ENCODE results near the gene OSBP2.

OSBP2 gene

DNA sequence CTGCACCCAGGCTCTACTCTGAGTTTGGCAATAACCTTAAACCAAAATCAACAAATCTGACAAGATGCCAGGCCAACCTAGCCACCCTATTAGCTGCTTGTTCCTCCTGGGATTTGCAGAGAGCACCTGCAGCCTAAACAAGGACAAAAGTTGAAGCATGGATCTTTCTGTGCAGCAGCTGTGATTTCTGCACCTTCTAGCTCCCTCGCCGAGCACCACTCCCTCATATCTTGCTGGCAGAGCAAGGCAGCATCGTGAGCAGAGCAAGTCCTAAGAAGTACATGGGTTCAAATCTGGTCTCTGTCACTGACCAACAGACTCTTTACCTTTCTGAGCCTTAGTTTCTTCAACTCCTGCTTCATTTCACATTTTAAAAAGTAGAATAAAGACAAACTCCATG, 235.6 kb downstream of the OSBP2 start:
- Histone ChIP-seq H3K36me3 (ENCODE audit: insufficient read depth, low read depth, low read length) (peaks cover 99% of the 10 kb centered on the region), H3K9me3 (ENCODE audit: insufficient read depth, low read depth, low read length) (no peaks in the 10 kb centered on the region), H3K27ac (ENCODE audit: low read length) (no peak overlapping the region), H3K4me1 (ENCODE audit: insufficient read depth, low read length) (no peaks in the 10 kb centered on the region), H3K9ac (ENCODE audit: low read depth, low read length) (no peak overlapping the region), H3K27me3 (ENCODE audit: insufficient read depth, low read length) (no peaks in the 10 kb centered on the region), H3K4me3 (ENCODE audit: low read length) (no peak overlapping the region)

DNA sequence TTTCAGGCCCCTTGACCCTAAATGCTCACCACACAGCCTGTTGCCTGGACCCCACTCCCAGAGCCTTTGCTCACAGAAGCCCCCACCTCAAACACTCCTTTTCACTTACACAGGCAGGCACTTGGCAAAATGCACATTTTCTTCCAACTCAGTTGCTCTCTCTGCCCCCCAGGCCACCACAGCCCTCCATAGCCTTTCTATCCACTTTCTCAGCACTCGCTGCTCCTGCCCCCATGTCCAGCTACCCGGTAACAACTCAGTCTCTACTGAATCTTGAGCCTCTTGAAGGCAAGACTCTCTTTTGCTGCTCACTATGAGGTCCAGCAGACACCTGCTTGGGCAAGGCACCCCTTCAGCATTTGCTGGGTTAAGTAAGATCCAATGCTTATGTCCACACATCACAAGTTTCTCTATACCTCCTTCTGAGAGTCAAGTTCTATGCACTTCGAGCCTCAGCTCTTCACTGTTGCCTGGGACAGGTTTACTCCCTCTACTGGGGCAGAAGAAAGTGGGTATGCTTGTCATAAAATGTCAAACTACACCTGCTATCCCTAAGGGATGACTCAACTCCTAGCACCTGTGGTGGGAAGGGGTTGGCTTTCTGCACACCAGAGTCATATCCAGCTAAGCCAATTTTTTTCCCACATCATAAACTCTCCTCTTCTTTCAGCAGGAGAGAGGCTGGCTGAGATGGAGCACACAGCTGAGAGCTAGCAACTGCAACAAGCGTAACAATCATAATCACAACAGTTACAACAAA, 237.0 kb downstream of the OSBP2 start:
- H3K9ac ChIP-seq (ENCODE audit: low read depth, low read length) = no peak overlapping the region
- no peaks in the 10 kb centered on the region for H3K4me1 ChIP-seq (ENCODE audit: insufficient read depth, low read length)
- H3K36me3 ChIP-seq (ENCODE audit: insufficient read depth, low read depth, low read length) = peaks cover 99% of the 10 kb centered on the region
- H3K27ac ChIP-seq (ENCODE audit: low read length) = no peak overlapping the region
- no peaks in the 10 kb centered on the region for H3K9me3 ChIP-seq (ENCODE audit: insufficient read depth, low read depth, low read length)
- no peaks in the 10 kb centered on the region for H3K27me3 ChIP-seq (ENCODE audit: insufficient read depth, low read length)
- no peak overlapping the region for H3K4me3 ChIP-seq (ENCODE audit: low read length)

DNA sequence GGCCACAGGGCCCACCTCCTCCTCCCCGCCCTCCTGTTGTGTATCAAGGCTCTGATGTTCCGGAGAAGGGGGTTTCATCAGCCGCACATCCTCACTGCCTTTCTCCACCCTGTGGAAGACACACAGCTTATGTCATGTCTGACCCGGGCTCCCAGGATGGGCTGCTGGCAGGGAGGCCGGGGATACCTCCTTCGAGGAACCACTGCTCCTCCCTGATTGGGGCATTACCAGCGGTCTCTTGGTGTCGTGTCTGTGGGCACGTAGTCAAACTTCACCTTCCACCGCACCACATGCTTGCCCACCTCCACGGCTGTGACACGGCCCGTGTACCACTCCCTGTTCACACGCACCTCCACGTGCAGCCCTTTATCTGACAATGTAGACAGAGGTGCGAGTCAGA, 238.0 kb downstream of the OSBP2 start:
- no peaks in the 10 kb centered on the region for H3K9me3 ChIP-seq (ENCODE audit: insufficient read depth, low read depth, low read length)
- H3K36me3 ChIP-seq (ENCODE audit: insufficient read depth, low read depth, low read length) = peaks cover 99% of the 10 kb centered on the region
- H3K4me3 ChIP-seq (ENCODE audit: low read length) = no peak overlapping the region
- H3K27ac ChIP-seq (ENCODE audit: low read length) = no peak overlapping the region
- H3K27me3 ChIP-seq (ENCODE audit: insufficient read depth, low read length) = no peaks in the 10 kb centered on the region
- no peak overlapping the region for H3K9ac ChIP-seq (ENCODE audit: low read depth, low read length)
- no peaks in the 10 kb centered on the region for H3K4me1 ChIP-seq (ENCODE audit: insufficient read depth, low read length)

DNA sequence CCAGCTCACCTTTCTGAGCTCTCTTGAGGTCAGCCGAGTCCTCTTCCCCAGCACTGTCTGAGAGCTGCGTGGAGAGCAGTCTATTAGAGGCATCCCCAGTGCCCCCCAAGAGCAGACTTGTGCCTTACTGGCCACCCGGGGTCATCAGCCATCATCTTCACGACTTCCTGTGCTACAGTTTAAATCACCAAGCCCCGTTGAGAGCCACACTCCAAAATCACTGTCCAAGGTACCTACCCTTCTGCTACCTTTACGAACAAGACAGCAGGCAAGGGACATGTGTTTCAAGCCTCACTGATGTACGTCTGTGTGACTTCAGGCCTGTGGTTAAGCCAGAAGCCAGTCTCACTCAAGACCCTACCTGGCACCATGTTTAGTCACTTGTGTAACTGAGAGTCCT, 238.8 kb downstream of the OSBP2 start:
- Histone ChIP-seq H3K9ac (ENCODE audit: low read depth, low read length) (no peak overlapping the region), H3K36me3 (ENCODE audit: insufficient read depth, low read depth, low read length) (peaks cover 99% of the 10 kb centered on the region), H3K27ac (ENCODE audit: low read length) (no peak overlapping the region), H3K9me3 (ENCODE audit: insufficient read depth, low read depth, low read length) (no peaks in the 10 kb centered on the region), H3K4me1 (ENCODE audit: insufficient read depth, low read length) (no peaks in the 10 kb centered on the region), H3K4me3 (ENCODE audit: low read length) (no peak overlapping the region), H3K27me3 (ENCODE audit: insufficient read depth, low read length) (no peaks in the 10 kb centered on the region)

DNA sequence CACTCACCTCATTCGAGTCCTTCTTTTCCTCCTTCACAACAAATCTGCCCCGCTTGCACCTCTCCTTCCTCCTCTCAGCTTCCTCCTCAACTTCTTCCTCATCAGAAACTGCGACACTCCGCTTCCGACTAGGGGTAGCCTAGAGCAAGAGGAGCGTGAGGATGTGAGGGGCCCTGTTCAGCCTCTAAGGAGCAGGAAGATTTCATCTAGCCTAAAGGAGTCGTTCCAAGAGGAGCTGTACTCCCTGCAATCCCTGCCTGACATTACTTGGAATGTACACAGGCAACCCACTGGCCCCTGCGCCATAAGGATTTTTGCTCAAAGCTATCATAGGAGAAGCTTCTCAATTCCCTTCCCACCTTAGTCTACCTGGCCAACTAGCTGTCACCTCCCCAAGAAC, 239.4 kb downstream of the OSBP2 start:
- Histone ChIP-seq H3K9ac (ENCODE audit: low read depth, low read length) (no peak overlapping the region), H3K4me3 (ENCODE audit: low read length) (no peak overlapping the region), H3K27me3 (ENCODE audit: insufficient read depth, low read length) (no peaks in the 10 kb centered on the region), H3K4me1 (ENCODE audit: insufficient read depth, low read length) (no peaks in the 10 kb centered on the region), H3K36me3 (ENCODE audit: insufficient read depth, low read depth, low read length) (peaks cover 99% of the 10 kb centered on the region), H3K27ac (ENCODE audit: low read length) (no peak overlapping the region), H3K9me3 (ENCODE audit: insufficient read depth, low read depth, low read length) (no peaks in the 10 kb centered on the region)

DNA sequence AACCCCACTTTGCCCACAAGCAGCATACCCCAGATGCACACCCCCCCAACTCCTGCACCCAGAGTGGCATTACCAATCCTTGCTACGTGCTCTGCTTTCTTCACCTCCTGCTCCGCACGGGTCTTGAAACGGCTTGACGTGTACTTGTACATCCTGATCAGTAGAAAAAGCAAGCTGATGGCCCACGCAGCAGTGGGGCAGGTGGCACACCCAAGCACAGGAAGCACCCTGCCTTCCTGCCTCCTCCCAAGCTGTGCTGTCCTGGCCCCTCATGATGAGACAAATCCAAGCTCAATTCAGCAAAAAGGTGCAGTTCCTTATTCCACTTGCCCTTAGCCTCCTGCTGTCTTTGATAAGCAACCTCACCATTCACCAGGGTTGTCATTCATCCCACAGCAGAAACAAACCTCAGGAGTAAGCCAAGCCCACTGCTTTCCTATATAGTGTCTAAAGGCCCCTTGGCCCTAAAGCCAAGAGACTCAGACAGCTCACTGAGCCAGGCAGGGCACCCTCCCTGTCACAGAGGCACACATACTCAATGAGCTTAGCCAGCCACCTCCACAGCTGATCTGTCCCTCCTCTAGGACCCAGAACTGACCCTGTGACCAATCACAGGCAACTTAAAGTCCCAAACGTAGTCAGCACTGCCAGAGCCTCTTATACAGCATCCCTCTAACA, 246.2 kb downstream of the OSBP2 start:
- Histone ChIP-seq H3K27me3 (ENCODE audit: insufficient read depth, low read length) (no peaks in the 10 kb centered on the region), H3K27ac (ENCODE audit: low read length) (no peak overlapping the region), H3K9ac (ENCODE audit: low read depth, low read length) (no peak overlapping the region), H3K9me3 (ENCODE audit: insufficient read depth, low read depth, low read length) (no peaks in the 10 kb centered on the region), H3K4me1 (ENCODE audit: insufficient read depth, low read length) (no peaks in the 10 kb centered on the region), H3K36me3 (ENCODE audit: insufficient read depth, low read depth, low read length) (peaks cover 100% of the 10 kb centered on the region), H3K4me3 (ENCODE audit: low read length) (no peak overlapping the region)

DNA sequence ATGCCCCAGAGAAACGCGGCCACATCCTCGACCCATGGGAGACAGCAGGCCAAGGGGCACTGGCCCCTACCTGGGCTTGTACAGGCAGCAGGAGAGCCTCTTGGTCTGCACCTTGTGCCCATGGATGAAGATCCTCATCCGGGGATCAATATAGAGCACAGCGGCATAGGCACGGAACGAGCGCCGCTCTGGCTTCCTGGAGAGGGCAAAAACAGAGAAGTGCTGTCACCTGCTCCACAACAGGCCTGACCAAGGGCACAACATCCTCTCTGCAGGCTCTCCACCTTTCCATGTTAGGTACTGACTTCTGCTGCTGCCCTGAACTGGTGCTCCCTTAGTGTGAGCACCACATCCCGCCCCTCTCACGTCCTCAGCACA, 246.7 kb downstream of the OSBP2 start:
- Histone ChIP-seq H3K4me3 (ENCODE audit: low read length) (no peak overlapping the region), H3K9me3 (ENCODE audit: insufficient read depth, low read depth, low read length) (no peaks in the 10 kb centered on the region), H3K36me3 (ENCODE audit: insufficient read depth, low read depth, low read length) (peaks cover 100% of the 10 kb centered on the region), H3K27me3 (ENCODE audit: insufficient read depth, low read length) (no peaks in the 10 kb centered on the region), H3K9ac (ENCODE audit: low read depth, low read length) (no peak overlapping the region), H3K4me1 (ENCODE audit: insufficient read depth, low read length) (no peaks in the 10 kb centered on the region), H3K27ac (ENCODE audit: low read length) (no peak overlapping the region)

DNA sequence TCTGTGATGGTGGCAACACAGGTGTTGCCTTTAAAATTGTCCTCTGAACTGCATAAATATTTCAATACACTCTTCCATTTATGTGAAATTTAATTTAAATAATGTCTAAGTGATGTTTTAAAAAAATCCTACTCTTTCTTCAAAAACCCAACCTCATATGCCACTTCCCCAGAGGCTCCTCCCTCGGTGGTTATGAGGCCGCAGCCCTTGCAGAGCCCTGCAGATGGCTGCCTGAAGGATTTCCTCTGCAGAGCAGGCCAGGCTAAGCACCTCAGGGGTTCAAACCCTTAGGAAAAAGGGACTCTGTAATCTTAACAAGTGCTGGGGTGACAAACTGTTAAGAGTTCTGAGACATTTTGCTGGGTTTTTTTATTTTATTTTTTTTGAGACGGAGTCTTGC, 248.7 kb downstream of the OSBP2 start:
- Histone ChIP-seq H3K9ac (ENCODE audit: low read depth, low read length) (no peak overlapping the region), H3K4me1 (ENCODE audit: insufficient read depth, low read length) (no peaks in the 10 kb centered on the region), H3K27me3 (ENCODE audit: insufficient read depth, low read length) (no peaks in the 10 kb centered on the region), H3K9me3 (ENCODE audit: insufficient read depth, low read depth, low read length) (no peaks in the 10 kb centered on the region), H3K27ac (ENCODE audit: low read length) (no peak overlapping the region), H3K4me3 (ENCODE audit: low read length) (no peak overlapping the region), H3K36me3 (ENCODE audit: insufficient read depth, low read depth, low read length) (peaks cover 100% of the 10 kb centered on the region)

DNA sequence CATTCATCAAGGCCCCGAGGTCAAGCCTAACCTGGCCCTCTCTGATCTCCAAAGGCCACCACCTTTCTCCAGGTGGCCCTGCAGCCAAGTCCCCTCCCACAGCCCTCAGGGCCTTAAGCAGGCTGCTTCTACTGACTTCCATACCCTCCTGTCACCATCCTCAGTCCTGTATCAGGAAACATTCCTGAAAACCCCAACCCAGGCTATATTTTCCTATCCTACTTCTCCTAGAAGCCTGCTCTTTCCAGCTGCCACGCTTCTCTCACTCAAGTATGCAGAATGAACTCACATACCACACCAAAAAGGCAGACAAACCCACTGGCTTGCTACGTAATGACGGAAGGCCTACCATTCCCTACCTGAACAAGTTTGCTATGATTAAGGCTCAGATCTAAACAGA, 250.3 kb downstream of the OSBP2 start:
- no peak overlapping the region for H3K27ac ChIP-seq (ENCODE audit: low read length)
- H3K4me3 ChIP-seq (ENCODE audit: low read length) = no peak overlapping the region
- no peaks in the 10 kb centered on the region for H3K9me3 ChIP-seq (ENCODE audit: insufficient read depth, low read depth, low read length)
- H3K36me3 ChIP-seq (ENCODE audit: insufficient read depth, low read depth, low read length) = peaks cover 100% of the 10 kb centered on the region
- H3K27me3 ChIP-seq (ENCODE audit: insufficient read depth, low read length) = no peaks in the 10 kb centered on the region
- H3K9ac ChIP-seq (ENCODE audit: low read depth, low read length) = no peak overlapping the region
- H3K4me1 ChIP-seq (ENCODE audit: insufficient read depth, low read length) = no peaks in the 10 kb centered on the region

DNA sequence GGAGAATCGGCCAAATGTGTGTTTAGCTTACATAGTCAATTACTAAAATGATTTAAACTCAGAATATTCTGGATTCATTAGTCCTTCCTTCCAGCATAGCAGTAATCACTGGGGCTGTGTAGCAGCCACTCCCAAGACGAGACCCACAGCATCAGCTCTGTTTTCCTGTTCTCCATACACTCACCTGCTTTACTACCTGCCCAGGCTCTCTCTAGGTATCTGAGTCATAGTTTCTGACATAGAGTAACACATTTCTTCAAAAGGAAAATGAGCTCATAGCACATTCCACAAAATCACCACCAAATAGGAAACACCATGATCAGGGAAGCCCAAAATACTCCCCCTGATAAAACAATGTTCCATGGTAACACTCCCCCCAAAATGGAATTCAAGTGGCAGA, 251.0 kb downstream of the OSBP2 start:
- Histone ChIP-seq H3K4me1 (ENCODE audit: insufficient read depth, low read length) (no peaks in the 10 kb centered on the region), H3K4me3 (ENCODE audit: low read length) (no peak overlapping the region), H3K9ac (ENCODE audit: low read depth, low read length) (no peak overlapping the region), H3K27ac (ENCODE audit: low read length) (no peak overlapping the region), H3K9me3 (ENCODE audit: insufficient read depth, low read depth, low read length) (no peaks in the 10 kb centered on the region), H3K36me3 (ENCODE audit: insufficient read depth, low read depth, low read length) (peaks cover 100% of the 10 kb centered on the region), H3K27me3 (ENCODE audit: insufficient read depth, low read length) (no peaks in the 10 kb centered on the region)

DNA sequence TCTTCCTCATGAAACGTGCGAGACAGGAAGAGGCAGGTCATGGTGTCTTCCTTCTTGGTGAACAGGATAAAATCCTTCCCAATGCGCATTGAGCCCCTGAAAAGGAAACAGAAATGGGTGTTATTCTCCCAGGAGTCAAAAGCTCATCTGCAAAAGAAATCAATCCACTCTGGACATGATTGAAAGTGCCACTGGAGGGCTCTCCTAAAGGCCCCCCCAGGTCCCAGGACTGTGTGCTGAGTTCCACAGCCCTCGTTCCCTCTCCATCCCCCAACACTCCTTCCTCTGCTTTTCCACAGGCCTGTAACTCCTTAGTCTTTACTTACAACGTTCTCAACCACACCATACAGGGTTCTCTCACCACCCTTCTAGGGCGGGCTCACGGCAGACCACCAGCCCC, 251.7 kb downstream of the OSBP2 start:
- peaks cover 100% of the 10 kb centered on the region for H3K36me3 ChIP-seq (ENCODE audit: insufficient read depth, low read depth, low read length)
- H3K9me3 ChIP-seq (ENCODE audit: insufficient read depth, low read depth, low read length) = no peaks in the 10 kb centered on the region
- H3K4me3 ChIP-seq (ENCODE audit: low read length) = no peak overlapping the region
- H3K4me1 ChIP-seq (ENCODE audit: insufficient read depth, low read length) = no peaks in the 10 kb centered on the region
- H3K9ac ChIP-seq (ENCODE audit: low read depth, low read length) = no peak overlapping the region
- H3K27me3 ChIP-seq (ENCODE audit: insufficient read depth, low read length) = no peaks in the 10 kb centered on the region
- no peak overlapping the region for H3K27ac ChIP-seq (ENCODE audit: low read length)

DNA sequence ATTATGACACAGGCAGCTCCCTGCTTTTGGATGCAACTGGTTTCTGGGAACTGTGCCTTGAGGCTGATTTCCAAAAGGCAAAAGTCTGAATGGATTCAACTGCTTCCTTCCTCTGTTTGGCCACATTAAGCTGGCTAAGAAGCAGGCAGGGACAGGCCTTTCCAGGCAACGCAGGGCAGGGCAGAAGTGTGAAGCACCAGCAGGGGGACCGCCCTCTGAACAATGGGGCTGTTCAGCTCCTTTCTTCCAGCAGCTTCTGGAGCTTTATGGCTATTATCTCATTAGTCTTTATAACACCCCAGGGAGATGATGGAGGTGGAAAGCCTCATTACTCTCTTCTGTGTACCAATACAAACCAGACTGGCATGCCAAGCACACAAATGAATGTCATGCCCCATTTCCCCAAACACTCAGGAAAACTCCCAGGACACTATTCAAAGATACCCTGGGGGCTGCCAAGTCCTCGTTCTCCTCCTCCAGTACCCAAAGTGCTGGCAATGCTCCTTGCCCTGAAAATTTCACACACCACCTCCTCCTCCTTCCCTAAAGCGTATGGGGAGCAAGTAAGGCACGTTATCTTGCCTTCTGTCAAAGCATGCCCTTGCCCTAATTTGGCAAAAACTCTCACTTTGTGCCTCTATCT, 252.6 kb downstream of the OSBP2 start:
- Histone ChIP-seq H3K27me3 (ENCODE audit: insufficient read depth, low read length) (no peaks in the 10 kb centered on the region), H3K27ac (ENCODE audit: low read length) (no peak overlapping the region), H3K4me1 (ENCODE audit: insufficient read depth, low read length) (no peaks in the 10 kb centered on the region), H3K36me3 (ENCODE audit: insufficient read depth, low read depth, low read length) (peaks cover 98% of the 10 kb centered on the region), H3K4me3 (ENCODE audit: low read length) (no peak overlapping the region), H3K9me3 (ENCODE audit: insufficient read depth, low read depth, low read length) (no peaks in the 10 kb centered on the region), H3K9ac (ENCODE audit: low read depth, low read length) (no peak overlapping the region)
